Midbrain (tissue), 1 donor: ENCODE measurements around the gene ACADSB.

Experiments used
- DNase-seq: peaks from one replicate; lab custom pipeline; 2025; lab: John Stamatoyannopoulos, UW

Gene ACADSB

GRCh38 chr10:123042708-123043408 lies 34.1 kb downstream of the ACADSB start:
- no peak for DNase-seq

DNA sequence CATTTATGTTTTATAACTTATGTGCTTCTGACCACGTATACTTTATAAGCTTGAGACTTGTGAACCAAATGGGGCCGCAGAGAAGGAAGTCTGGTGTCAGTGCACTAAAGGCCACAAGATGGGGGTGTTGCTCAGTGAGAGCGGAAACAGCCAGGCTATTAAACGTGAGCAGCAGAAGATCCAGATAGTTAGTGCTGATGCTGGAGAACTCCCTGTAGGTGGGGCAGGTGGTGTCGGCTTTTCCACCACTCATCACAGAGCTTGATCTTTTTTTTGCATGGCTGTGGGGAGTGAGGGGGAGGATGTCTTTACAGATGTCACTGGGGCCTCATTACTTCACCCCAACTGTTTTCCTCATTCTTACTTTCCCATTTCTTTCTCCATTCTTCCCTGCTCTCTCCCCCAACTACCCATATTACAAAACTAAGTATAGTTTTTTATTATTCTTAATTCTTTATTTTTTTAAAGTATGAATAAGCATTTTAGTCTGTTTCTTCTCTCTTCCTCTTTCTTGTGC lies 34.7 kb downstream of the ACADSB start:
- peak; percentile 78 for DNase-seq

- no peak for DNase-seq
Observed at GRCh38 chr10:123044391-123044790, 35.6 kb downstream of the ACADSB start.

DNA sequence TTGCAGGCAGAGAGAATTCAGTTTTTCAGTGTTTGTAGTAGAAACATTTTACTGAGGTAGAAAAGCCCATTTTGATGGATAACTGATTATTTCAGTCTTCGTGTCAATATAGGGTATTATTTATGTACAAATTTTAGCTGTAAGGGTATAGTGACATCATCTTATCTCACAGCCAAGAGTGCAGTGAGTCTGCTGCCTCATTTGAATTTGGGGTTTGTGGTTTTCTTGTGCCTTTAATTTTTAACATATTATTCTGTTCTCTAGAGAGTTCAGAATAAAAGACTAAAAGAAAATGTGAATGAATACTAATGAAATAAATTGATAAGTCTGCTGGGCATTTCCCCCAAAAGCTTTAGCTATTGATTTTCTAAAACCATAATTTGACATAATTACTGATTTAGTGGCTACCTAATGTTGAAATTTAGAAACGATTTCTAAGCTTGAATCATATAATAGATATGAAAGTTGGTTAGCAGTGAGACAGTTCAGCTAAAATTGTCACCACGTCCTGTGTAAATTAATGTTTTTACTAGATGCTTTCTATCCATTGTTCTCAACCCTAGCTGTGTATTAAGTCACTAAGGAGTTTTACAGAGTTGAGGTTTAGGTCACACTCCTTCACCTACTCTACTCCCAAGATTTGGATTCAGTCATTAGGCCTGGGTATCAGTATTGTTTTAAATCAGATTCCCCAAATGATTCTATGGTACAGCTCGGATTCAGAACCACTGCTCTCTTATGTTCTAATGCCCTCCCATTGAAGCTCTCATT lies 37.3 kb downstream of the ACADSB start:
- DNase-seq = no peak

DNA sequence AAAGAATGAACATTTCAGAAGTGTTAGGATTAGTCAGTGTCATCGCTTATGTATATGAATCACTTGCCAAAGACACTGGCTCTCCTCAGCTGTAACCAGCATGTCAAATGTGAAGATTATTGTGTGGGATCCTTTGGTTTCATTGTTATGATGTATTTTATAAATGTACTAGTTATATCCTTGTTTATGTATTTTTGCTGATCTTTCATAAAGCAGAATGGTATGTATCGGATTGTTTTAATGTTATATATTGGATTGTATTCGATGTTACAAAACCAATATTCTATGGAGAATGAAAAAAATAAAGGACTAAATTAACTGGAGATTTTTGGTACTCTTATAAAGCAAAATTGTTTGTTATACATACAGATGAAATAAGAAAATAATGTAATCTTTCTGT lies 49.2 kb downstream of the ACADSB start:
- DNase-seq = no peak

DNA sequence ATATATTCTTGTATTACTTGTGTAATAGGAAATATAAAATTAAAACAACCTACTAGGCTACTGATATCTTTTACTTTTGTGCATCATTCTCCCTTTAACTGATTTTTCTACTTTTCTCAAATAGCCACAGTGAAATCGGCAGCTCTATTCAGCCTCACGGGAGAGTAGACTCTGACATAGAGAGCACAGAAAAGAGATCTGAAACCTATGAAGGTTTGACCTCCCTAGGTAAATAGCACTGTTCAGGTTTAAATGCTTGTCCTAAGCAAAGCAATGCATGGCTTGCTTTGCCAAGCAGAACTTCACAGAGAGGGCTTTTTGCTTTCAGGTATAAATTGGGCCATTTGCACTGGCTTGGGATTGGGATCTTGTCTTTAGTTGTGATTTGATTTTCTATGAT lies 53.1 kb downstream of the ACADSB start:
- DNase-seq = no peak

DNA sequence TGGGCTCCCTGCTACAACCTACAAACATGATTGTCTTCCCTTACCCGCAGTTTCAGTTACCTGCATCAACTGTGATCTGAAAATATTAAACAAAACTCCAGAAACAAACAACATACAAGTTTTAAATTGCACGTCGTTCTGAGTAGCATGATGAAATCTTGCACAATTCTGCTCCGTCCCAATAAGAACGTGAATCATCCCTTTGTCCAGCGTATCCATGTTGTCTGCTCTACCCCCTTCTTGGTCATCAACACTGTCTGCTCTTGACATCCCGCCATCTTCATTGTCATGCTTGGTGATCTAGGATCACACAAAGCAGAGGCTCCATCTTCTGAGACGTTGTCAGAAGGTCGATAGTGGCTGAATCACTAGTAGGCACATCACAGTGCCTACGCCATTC lies 53.9 kb downstream of the ACADSB start:
- no peak for DNase-seq

DNA sequence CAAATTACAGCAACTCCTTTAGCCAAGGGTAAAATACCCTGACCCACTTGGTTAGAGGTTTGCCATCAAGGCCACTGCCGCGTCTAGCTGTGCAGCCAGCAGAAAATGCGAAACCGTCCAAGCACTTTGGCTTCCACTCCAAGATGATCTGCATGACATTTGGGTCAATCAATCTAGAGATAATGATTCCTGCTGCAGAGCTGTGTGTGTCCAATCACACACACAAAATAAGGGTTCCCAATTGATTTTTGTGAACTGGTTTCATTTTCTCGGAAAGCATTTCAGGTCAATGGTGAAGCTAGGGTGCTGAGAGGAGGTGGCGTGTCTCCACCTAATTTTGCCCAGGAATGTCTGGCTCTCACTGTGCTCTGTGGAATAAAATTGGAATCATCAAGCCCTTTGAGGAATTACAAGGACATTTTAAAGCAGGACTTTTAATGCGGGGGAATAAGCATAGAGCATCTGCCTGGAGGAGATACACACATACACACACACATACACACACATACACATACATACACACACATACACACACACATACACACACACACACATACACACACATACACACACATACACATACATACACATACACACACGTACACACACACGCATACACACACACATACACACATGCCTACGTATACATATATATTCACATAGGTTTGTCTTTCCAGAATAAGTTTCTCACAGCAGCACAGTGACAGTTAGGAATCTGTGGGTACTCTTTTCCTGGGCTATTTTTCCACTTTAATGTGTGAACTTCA lies 59.5 kb downstream of the ACADSB start:
- no peak for DNase-seq

GRCh38 chr10:123069246-123069986 lies 60.6 kb downstream of the ACADSB start:
- DNase-seq = peak; percentile 47

DNA sequence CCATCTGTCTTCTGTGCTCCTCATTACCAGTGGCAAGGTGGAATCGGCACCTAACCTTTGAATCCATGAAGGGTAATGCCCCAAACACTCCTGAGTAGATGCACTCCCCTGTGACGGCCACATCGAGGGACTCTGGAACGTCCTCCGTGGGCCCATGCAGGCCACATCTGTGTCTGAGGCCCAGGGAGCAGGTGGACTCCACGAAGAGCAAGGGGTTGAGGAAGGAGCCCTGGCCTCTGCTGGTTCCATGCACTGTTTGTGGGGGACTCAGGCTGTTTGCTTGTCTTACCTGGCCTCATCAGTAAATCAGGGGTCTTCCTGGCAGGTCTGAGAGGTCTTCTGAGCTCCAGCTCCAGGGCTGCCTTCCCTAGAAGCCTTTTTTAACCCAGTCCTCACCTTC lies 64.4 kb downstream of the ACADSB start:
- DNase-seq = no peak

- no peak for DNase-seq
Observed at GRCh38 chr10:123074215-123074614, 65.4 kb downstream of the ACADSB start.

DNA sequence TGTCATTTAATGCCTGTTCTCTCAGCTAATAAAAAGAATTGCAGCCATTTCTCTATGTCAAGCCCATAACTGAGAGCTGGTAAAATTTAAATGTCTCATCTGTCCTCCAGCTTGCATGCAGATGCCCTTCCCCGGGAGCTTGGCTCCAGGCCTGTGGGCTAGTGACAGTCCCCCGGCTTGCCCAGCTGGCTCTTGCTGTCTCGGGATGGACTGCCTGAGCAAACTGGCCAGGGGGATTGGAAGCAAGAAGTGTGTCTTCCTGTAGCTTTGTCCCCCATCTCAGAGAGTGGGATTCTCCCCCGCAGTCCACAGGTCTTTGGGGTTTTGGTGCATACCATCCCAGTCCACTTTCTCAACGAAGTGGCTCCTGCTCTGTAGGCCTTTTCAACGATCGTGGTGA lies 73.1 kb downstream of the ACADSB start:
- no peak for DNase-seq

- no peak for DNase-seq
Observed at GRCh38 chr10:123083811-123084210, 75.0 kb downstream of the ACADSB start.

DNA sequence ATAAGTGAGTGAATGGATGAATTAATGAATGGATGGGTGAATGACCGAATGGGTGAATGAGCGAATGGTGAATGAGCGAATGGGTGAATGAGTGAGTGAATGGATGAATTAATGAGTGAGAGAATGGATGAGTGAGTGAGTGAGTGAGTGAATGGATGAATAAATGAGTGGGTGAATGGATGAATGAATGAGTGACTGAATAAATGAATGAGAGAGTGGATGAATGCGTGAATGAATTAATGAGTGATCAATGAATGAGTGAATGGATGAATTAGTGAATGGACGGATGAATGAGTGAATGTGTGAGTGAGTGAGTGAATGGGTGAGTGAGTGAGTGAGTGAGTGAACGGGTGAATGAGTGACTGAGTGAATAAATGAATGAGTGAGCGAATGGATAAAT lies 77.5 kb downstream of the ACADSB start:
- no peak for DNase-seq

DNA sequence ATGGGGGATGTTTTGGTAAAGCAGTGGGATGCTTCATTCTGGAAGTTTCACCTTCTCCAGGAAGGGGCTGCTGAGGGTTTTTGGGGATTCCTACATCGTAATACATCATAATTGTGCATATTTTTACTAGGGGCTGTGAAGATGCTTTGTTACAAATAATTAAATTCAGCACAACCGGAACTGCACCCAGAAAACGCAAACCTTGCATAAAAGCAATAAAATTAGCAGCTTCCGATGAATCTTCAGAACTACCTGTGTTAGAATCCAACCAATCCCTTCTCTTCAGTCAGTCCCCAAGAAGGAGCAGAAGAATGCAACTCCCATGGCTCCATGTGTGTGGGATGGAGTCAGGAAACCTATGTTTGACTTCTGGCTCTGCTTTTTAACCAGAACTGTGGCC lies 78.5 kb downstream of the ACADSB start:
- no peak for DNase-seq

DNA sequence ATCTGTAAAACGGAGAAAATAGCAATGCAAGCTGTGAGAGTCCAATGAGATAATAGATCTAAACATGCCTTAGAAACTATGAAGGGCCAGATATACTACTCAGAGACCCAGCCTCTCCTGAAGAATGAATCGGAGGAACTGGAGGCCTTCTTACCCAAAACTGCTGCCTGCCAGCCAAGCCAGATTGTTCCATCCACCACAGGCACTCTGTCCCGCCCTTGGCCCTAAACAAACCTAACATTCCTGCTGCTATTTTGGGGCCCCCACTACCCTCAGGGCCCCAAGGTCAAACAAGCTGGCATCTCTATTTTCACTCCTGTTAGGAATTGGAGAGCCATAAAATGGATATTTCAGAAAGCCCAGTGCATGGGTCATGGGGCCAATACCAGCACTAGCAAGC lies 79.0 kb downstream of the ACADSB start:
- no peak for DNase-seq

DNA sequence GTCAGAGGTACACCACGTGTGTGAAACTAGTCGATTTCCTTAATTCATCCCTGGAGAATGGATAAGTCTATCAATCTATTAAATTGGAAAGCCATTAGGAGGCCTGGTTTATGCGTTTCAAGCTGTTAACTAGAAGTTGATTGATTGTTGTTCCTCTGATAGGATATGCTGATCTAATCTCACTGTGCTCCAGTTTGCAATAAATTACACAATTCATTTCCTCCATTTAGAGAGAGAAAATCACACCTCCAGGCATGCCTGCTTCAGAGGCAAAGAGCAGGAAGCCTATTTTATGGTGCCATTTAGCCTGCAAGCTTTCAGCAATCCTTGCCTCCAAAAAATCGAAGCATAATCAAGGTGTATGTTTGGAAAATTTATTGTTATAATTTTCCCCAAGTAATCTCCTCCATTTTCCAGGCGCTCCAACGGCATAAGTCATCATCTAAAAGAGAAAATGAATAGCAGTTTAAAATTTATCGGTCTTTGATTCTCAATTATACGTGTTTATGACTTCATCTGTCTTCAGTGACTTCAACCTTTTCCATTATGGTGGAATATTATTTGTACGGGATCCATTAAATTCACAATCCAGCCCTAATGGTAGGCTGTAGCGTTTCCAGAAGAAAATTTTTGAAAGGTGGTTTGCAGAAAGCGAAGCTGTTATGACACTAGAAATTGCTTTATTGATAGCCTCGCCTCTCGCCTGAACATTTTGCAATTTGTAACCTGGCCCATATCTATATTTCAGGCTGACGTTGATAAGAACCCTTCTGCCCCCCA lies 84.0 kb downstream of the ACADSB start:
- DNase-seq = no peak

GRCh38 chr10:123093489-123093888 lies 84.7 kb downstream of the ACADSB start:
- no peak for DNase-seq

DNA sequence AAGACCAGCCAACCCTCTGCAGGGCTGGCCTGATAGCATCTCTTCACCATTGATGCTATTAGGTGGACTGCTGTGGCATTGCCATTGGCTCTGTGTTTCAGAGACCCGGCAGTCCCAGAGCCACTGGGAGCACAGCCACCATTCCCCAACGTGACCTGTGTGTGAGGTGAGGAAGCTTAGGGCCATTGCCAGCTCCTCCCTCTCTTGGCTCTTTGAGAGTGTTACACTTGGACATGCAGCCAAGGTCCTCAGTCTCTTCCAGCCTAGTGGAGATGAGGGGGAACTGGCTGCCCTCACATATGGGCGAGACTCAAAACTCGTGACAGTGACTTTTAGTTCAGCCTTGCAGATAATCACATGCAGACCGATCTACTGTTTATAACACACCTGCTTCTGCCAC lies 87.6 kb downstream of the ACADSB start:
- peak; percentile 11 for DNase-seq

- DNase-seq = no peak
Observed at GRCh38 chr10:123097039-123097438, 88.2 kb downstream of the ACADSB start.
